ENCODE measurements around the gene ZNF343. TPM values are rescaled to one million over a fixed set of nuclear protein-coding genes. Genes with fewer than 3 reads are reported as not detected.
"Not testable (repeated sequence)": the region's sequence is repeated elsewhere in the genome, so short reads cannot be mapped to it uniquely, and the experiment has no call there.

The ZNF343 gene
- polyA plus RNA-seq, 1 of the 3 experiments (the other 2 are of a cell fraction): 11.0 TPM

GRCh38 chr20:2504803-2505202, 3.9 kb downstream of the ZNF343 start:
- Histone ChIP-seq H3K4me1 (ENCODE audit: control insufficient read depth in 1 of 2, insufficient read depth in 2 of 2, low read depth in 1 of 2, low read length in 1 of 2) (peaks cover 2 to 12% of the 10 kb centered on the region in 2 experiments; a peak in 2 of 4 replicates), H3K79me2 (ENCODE audit: insufficient read depth) (peaks cover 60% of the 10 kb centered on the region), H3K36me3 (replicated peaks in 1 of 2; ENCODE audit: control insufficient read depth in 1 of 2, insufficient read depth in 2 of 2, low read length in 1 of 2) (peaks cover 0 to 11% of the 10 kb centered on the region in 2 experiments)
- H3K9me2 ChIP-seq; H3K27me3 ChIP-seq (ENCODE audit: insufficient read depth); H3K4me3 ChIP-seq (ENCODE audit: low read depth in 2 of 2, low read length in 1 of 2); H4K20me1 ChIP-seq (ENCODE audit: insufficient read depth); POLR2A ChIA-PET; H3K4me2 ChIP-seq; H3K27ac ChIP-seq (ENCODE audit: low read depth in 2 of 2, low read length in 1 of 2); DNase-seq; CTCF ChIA-PET; H2AFZ ChIP-seq (ENCODE audit: low read depth); H3K9me3 ChIP-seq; H3K9ac ChIP-seq; H3F3A ChIP-seq (replicated peaks; ENCODE audit: insufficient read depth): not testable (repeated sequence)
- 97% methylated on average over 2 of the region's 2 CpGs for WGBS (ENCODE audit: low lambda C conversion rate)

GRCh38 chr20:2502808-2503384, 5.8 kb downstream of the ZNF343 start:
- POLR2A ChIA-PET: not testable (repeated sequence)

GRCh38 chr20:2485661-2486060, 23.1 kb downstream of the ZNF343 start:
- WGBS (ENCODE audit: low lambda C conversion rate): 76% methylated on average over 4 of the region's 4 CpGs
- Histone ChIP-seq H3K27me3 (ENCODE audit: insufficient read depth) (no peaks in the 10 kb centered on the region), H3K9me3 (no peaks in the 10 kb centered on the region), H4K20me1 (ENCODE audit: insufficient read depth) (no peaks in the 10 kb centered on the region), H3K4me2 (no peak overlapping the region), H3F3A (replicated peaks; ENCODE audit: insufficient read depth) (no peaks in the 10 kb centered on the region), H3K4me1 (ENCODE audit: control insufficient read depth in 1 of 2, insufficient read depth in 2 of 2, low read depth in 1 of 2, low read length in 1 of 2) (no peaks in the 10 kb centered on the region), H2AFZ (ENCODE audit: low read depth) (no peak overlapping the region), H3K9me2 (no peaks in the 10 kb centered on the region), H3K36me3 (replicated peaks in 1 of 2; ENCODE audit: control insufficient read depth in 1 of 2, insufficient read depth in 2 of 2, low read length in 1 of 2) (peaks cover 75 to 85% of the 10 kb centered on the region in 2 experiments), H3K27ac (ENCODE audit: low read depth in 2 of 2, low read length in 1 of 2) (no peak overlapping the region), H3K9ac (no peak overlapping the region), H3K79me2 (ENCODE audit: insufficient read depth) (no peaks in the 10 kb centered on the region), H3K4me3 (ENCODE audit: low read depth in 2 of 2, low read length in 1 of 2) (no peak overlapping the region)
- ChIA-PET POLR2A (no interaction called here), CTCF (no interaction called here)
- no peak for DNase-seq
- no peak for TF ChIP-seq ELF1 (IDR thresholded peaks at IDR 0.05)
- no peak for TF ChIP-seq SIN3A (IDR thresholded peaks at IDR 0.05; ENCODE audit: borderline replicate concordance, low read depth, low read length)
- TF ChIP-seq EZH2phosphoT487 (IDR thresholded peaks at IDR 0.05; ENCODE audit: borderline replicate concordance, low read depth): no peak
- TF ChIP-seq YY1 (IDR thresholded peaks at IDR 0.05; ENCODE audit: low read depth): no peak
- TF ChIP-seq MAX (IDR thresholded peaks at IDR 0.05; ENCODE audit: low read depth): no peak
- no peak for TF ChIP-seq TCF12 (IDR thresholded peaks at IDR 0.05)
- no peak for TF ChIP-seq RXRA (IDR thresholded peaks at IDR 0.05; ENCODE audit: borderline replicate concordance, low read depth)
- no peak for TF ChIP-seq RAD21 (IDR thresholded peaks at IDR 0.05; ENCODE audit: low read length)
- TF ChIP-seq SMC3 (IDR thresholded peaks at IDR 0.05; ENCODE audit: low read depth, low read length): no peak
- no peak for TF ChIP-seq MXI1 (IDR thresholded peaks at IDR 0.05; ENCODE audit: low read depth, low read length)
- no peak for TF ChIP-seq CHD2 (IDR thresholded peaks at IDR 0.05; ENCODE audit: low read length, partially characterized antibody)
- no peak for TF ChIP-seq POLR2AphosphoS5 (IDR thresholded peaks at IDR 0.05; ENCODE audit: low read depth, low read length)
- no peak for TF ChIP-seq NRF1 (IDR thresholded peaks at IDR 0.05; ENCODE audit: low read depth, low read length)
- no peak for TF ChIP-seq RFX5 (IDR thresholded peaks at IDR 0.05; ENCODE audit: low read length)
- TF ChIP-seq FOXM1 (IDR thresholded peaks at IDR 0.05; ENCODE audit: low read depth): no peak
- TF ChIP-seq NFIC (IDR thresholded peaks at IDR 0.05; ENCODE audit: borderline replicate concordance): no peak
- no peak for TF ChIP-seq GABPA (IDR thresholded peaks at IDR 0.05; ENCODE audit: low read depth)
- TF ChIP-seq USF1 (IDR thresholded peaks at IDR 0.05; ENCODE audit: borderline replicate concordance, low read depth): no peak
- TF ChIP-seq RCOR1 (IDR thresholded peaks at IDR 0.05; ENCODE audit: low read length): no peak
- TF ChIP-seq ZBTB33 (IDR thresholded peaks at IDR 0.05; ENCODE audit: borderline replicate concordance, low read depth): no peak

More at GRCh38 chr20:2502808-2503384, 5.8 kb downstream of the ZNF343 start:
- H3K4me2 ChIP-seq; H3F3A ChIP-seq (replicated peaks; ENCODE audit: insufficient read depth); H3K9me3 ChIP-seq; H2AFZ ChIP-seq (ENCODE audit: low read depth); H3K4me1 ChIP-seq (ENCODE audit: control insufficient read depth in 1 of 2, insufficient read depth in 2 of 2, low read depth in 1 of 2, low read length in 1 of 2); H3K27me3 ChIP-seq (ENCODE audit: insufficient read depth); H3K4me3 ChIP-seq (ENCODE audit: low read depth in 2 of 2, low read length in 1 of 2); H3K9ac ChIP-seq; H3K9me2 ChIP-seq; H3K27ac ChIP-seq (ENCODE audit: low read depth in 2 of 2, low read length in 1 of 2); DNase-seq; CTCF ChIA-PET; H4K20me1 ChIP-seq (ENCODE audit: insufficient read depth): not testable (repeated sequence)
- H3K79me2 ChIP-seq (ENCODE audit: insufficient read depth): peaks cover 58% of the 10 kb centered on the region
- H3K36me3 ChIP-seq (replicated peaks in 1 of 2; ENCODE audit: control insufficient read depth in 1 of 2, insufficient read depth in 2 of 2, low read length in 1 of 2): peaks cover 0 to 23% of the 10 kb centered on the region in 2 experiments
- 92% methylated on average over 2 of the region's 2 CpGs for WGBS (ENCODE audit: low lambda C conversion rate)

Data from SK-N-SH (cell line).